T-helper 1 cell (primary cell): ENCODE data around the gene CEBPG.

Source experiments
- DNase-seq, 5 donors: peaks; one replicate each; pipeline ENCODE4 v3.0.0-alpha.2; 2012 to 2020

Gene CEBPG

DNA sequence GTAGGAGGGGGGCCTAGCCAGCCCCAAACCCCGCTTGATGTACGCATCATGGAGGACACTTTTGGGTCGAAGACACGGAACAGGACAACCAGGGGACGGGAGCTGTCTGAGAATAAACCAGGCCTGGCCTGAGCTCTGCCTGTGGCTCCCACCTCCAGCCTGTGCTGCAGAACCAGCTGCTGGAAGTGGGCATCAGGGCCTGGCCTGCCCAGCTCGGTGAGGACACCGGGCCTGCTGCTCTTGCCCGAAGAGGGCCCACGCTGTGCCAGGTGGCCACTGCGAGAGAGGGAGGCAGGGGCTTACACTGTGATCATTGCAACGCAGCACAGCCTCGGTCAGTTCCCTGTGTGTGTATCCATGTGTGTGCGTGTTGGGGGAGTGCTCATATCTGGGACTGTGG is 34.6 kb downstream of the CEBPG start:
- no peak for DNase-seq

DNA sequence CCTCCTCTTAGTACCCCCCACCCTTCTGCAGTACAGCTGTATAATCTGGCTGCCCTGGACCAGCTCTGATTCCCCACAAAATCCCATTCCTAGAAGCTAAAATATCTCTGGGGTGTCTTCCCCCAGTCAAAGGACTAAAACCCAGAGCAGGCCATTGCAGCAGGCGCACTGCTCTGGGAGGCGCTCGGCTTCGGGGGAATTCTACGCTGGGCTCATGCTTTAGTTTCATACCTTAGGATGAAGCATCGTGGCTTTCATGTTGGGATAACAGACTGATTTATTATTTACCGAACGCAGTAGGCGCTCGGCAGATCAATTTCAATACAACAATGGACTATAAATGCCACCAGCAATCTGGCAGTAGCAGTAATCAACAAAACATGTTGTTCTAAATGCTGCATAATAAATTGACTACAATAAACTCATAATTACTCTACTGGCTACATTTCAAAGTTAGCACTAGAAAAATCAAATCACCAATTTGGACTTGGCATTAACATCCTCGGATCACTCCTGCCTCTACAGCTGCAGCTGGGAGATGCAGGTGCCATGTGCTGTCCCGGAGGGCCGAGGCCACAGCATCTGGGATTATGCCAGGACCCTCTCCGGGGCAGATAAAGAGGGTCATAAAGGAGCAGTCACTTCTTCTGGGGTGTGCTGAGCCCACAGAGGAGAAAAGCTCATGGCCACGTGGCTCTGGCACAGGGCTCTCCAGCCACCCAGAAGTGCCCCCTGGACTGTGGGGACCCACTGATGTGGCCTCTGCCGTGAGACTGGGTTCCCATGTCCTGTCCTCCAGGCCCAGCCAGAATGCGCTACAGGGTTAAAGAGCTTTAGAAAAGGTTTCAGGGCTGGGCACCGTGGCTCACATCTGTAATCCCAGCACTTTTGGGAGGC is 35.3 kb downstream of the CEBPG start:
- no peak for DNase-seq

- no peak for DNase-seq
Measured at GRCh38 chr19:33409906-33410685, 36.6 kb downstream of the CEBPG start.

GRCh38 chr19:33410915-33411401 is 37.4 kb downstream of the CEBPG start:
- DNase-seq, result no peak

DNA sequence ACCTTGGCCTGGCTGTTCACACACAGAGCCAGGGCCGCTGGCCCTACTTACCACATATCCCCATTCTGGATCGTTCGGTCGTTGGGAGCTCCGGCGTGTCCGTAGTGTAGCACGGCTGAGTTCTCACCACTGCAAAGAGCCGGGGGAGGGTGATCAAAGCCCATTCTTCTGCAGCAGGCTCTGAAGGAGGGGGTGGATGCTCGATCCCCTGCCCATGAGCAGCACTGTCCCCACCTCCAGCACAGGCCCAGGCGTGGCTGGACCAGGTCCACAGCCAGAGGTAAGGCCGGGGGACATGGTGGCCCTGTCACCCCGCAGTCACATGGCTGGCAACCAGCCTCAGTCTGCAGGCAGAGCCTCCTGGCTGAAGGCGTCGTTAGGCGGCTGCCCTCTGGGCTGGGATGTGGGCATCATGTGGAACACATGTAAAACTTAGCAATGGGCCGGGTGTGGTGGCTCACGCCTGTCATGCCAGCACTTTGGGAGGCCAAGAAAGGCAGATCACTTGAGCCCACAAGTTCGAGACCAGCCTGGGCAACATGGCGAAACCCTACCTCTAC is 38.2 kb downstream of the CEBPG start:
- DNase-seq, result no peak

- DNase-seq, result no peak
Measured at GRCh38 chr19:33412601-33413425, 39.3 kb downstream of the CEBPG start.

DNA sequence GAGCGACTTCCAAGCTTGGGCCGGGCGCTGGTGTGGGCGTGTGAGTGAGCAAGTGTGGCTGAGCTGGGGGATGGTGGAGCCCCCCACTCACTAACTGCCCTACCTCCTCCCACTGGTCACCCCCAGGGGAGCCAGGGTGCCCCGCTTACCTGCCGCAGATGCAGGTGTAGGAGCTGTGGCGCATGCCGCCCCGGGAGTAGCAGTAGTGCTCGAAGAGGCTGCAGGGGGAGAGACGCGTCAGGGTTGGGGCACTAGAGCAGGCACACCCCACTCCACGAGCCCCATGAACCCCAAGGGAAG is 39.9 kb downstream of the CEBPG start:
- no peak for DNase-seq

GRCh38 chr19:33413868-33414666 is 40.6 kb downstream of the CEBPG start:
- DNase-seq, result no peak

- DNase-seq, result no peak
Measured at GRCh38 chr19:33414667-33415605, 41.4 kb downstream of the CEBPG start.

DNA sequence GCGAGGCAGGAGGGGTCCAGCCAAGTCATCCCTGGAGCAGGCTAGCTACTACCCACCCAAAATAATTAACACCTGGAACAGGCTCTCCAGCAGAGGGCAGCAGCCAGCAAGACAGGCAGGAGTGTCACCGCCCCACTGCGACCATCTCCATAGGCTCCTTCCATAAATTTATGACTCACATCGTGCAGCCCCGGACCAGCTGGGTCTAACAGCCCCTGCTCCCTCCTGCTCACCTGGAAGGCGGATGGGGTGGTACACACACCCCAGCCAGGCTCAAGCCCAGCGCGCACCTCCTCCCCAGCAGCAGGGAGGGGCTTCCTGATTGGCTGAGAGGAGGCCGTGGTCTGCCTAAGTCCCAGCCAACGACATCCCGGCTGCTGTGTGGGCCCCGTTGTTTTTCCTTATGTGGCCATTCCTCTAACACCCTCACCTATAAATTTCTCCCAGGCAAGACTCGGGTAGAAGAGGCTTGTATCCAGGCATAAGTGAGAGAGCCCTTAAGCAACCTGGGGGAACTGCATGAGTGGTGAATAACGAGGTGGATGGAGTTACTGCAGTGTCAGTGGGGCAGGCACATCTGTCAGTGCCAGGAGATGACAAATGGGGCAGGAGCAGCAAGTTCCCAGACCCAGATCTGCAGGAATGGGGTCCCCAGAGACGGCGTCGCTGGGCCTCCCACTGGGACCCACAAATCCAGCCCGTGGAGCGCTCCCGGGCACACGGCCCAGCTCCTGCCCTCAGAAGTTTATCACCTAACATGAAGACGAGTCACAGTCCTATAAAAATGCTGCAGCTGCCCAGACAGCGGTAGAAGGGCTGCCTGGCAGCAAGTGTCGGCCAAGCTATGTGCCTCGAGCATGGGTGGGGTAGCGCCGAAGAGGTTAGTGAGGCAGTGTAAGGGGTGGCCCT is 43.1 kb downstream of the CEBPG start:
- peak in 4 of 5 donors; percentile 38 to 55 (median 44) for DNase-seq

DNA sequence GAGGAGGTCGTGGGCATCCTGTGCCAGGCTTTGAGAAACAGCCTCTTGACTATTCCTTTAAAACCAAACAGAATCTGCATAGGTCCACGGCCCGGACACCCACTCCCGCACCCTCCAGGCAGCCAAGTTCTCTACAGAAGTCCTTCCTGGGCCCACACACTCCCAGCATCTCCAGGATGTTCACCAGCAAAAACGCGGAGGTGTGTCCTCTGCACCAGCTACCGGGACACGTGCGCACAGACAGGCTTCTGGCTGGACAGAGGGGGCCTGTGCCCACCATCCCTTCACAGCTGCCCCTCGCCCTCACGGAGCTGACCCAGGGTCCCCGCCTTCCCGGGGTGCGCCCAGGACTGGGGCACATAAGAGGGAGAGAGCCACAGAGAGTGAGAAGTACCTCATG is 44.2 kb downstream of the CEBPG start:
- DNase-seq, result no peak

DNA sequence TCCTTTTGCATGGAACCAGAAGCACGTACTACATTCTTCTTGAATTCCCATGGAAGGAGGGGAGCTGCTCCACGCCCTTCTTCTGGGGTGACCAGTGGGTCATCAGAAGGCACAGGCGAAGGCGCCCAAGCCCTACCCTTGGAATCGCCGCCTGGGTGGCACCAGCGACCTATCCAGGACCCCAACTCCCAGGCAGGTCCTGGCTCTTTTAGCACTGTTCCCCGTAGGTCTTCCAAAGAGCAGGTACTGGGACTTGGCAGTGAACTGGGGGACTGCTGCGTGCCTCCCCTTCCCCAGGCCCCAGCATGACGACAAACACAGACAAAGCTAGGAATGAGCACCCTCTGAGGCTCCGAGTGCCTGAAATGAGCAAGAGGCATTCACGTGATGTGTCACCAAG is 45.0 kb downstream of the CEBPG start:
- DNase-seq, result no peak

- no peak for DNase-seq
Measured at GRCh38 chr19:33418871-33419787, 45.6 kb downstream of the CEBPG start.

- DNase-seq, result no peak
Measured at GRCh38 chr19:33419788-33420130, 46.2 kb downstream of the CEBPG start.

- no peak for DNase-seq
Measured at GRCh38 chr19:33420821-33421220, 47.3 kb downstream of the CEBPG start.

DNA sequence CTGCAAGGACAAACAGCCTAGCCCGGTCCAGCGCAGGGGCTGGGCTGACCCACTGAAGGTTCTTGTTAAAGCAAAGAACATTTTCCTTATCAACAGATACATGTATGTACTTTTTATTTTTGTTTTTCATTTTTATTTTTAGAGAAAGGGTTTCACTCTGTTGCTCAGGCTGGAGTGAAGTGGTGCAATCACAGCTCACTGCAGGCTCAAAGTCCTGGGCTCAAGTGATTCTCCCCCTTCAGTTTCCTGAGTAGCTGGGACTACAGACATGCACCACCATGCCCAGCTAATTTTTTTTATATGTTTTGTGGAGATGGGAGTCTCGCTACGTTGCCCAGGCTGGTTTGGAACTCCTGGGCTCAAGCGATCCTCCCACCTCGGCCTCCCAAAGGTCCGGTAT is 47.9 kb downstream of the CEBPG start:
- no peak for DNase-seq

- DNase-seq, result no peak
Measured at GRCh38 chr19:33422369-33423180, 49.1 kb downstream of the CEBPG start.

DNA sequence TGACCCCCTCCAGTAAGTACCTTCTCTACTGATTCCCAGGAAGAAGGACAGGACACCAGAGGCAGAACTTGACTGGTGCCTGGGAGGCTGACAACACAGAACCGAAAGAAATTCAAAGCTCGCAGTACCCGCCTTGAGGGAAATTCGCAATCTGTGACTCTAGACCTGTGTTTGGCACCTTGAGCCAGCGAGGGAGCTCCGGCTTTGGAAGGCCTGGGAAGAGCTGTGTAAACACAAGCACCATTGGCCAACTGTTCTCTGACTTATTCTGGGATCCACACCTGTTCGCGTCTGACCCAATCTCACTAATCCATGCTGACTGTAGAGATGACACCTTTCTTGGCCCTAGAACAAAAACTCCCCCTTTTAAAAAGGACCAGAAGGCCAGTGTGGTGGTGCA is 50.7 kb downstream of the CEBPG start:
- no peak for DNase-seq
